Panc1 (cell line): ENCODE data around the gene VAC14. TPM values are rescaled to one million over a fixed set of nuclear protein-coding genes. Genes with fewer than 3 reads are reported as not detected.

Experiments
- ATAC-seq: fragments of 200-7000 bp; cut with Tn5 transposase; 2 replicates; pipeline ENCODE4 v1.9.1; 2020; ENCODE audit warnings: mild to moderate bottlenecking, moderate library complexity
- BruUV-seq: library from RNA; stranded (reverse); fragments of 400-500 nt; replicated peaks from 2 replicates; lab custom pipeline; 2021; lab: Mats Ljungman, UMichigan
- CTCF ChIA-PET: fragments of 300-600 bp; sonication (Branson Sonifier 250); formaldehyde crosslinking; loops from one replicate; lab custom pipeline; 2022; ENCODE audit warnings: antibody characterized with exemption; lab: Charles Lee
- POLR2A ChIA-PET: fragments of 300-600 bp; sonication (Branson Sonifier 250); formaldehyde crosslinking; loops from one replicate; lab custom pipeline; 2022; ENCODE audit warnings: antibody characterized with exemption; lab: Charles Lee
- DNase-seq: peaks from one replicate; pipeline ENCODE4 v3.0.0-alpha.2; 2010; ENCODE audit warnings: low read depth, low spot score
- H3K27ac ChIP-seq: 2 replicates; pipeline ENCODE4 v1.5.1; 2011; ENCODE audit warnings: mild to moderate bottlenecking, low read length, inconsistent platforms
- H3K27me3 ChIP-seq: fragments of 200-500 bp; sonication (Bioruptor generic); 2 replicates; pipeline ENCODE4 v1.6.0; 2014; ENCODE audit warnings: low read length, inconsistent platforms; ENCODE audit not compliant: control insufficient read depth, insufficient read depth
- H3K36me3 ChIP-seq: fragments of 200-500 bp; sonication (Bioruptor generic); 2 replicates; pipeline ENCODE4 v1.5.1; 2014; ENCODE audit warnings: inconsistent platforms, mild to moderate bottlenecking, low read length, moderate library complexity; ENCODE audit not compliant: control insufficient read depth, insufficient read depth
- H3K4me1 ChIP-seq: 2 replicates; pipeline ENCODE4 v1.5.1; 2011; ENCODE audit warnings: inconsistent platforms, mild to moderate bottlenecking, low read length, moderate library complexity; ENCODE audit not compliant: control insufficient read depth, insufficient read depth
- H3K4me3 ChIP-seq, 2 experiments: 2 replicates each; pipeline ENCODE4 v1.5.1; 2011 to 2012; ENCODE audit warnings: low read depth in 2 of 2, low read length in 2 of 2, mild to moderate bottlenecking in 2 of 2, inconsistent platforms in 1 of 2, moderate library complexity in 1 of 2
- H3K9me3 ChIP-seq: fragments of 200-500 bp; sonication (Bioruptor generic); 2 replicates; pipeline ENCODE4 v1.5.1; 2014; ENCODE audit warnings: low read depth, mild to moderate bottlenecking, inconsistent platforms, low read length, moderate library complexity; ENCODE audit not compliant: control insufficient read depth, insufficient read depth
- CTCF ChIP-seq: fragments of 450-650 bp; IDR thresholded peaks from 2 replicates; pipeline ENCODE4 v1.5.1; 2017; ENCODE audit warnings: mild to moderate bottlenecking
- POLR2AphosphoS5 ChIP-seq: IDR thresholded peaks from 2 replicates; pipeline ENCODE4 v1.6.1; 2012; ENCODE audit warnings: mild to moderate bottlenecking, low read depth, low read length, moderate library complexity
- SIN3A ChIP-seq: IDR thresholded peaks from 2 replicates; pipeline ENCODE4 v1.6.1; 2012; ENCODE audit warnings: low read depth, mild to moderate bottlenecking, low read length, moderate library complexity, borderline replicate concordance; ENCODE audit not compliant: insufficient read depth
- TCF7L2 ChIP-seq: IDR thresholded peaks from 2 replicates; pipeline ENCODE4 v1.6.1; 2011; ENCODE audit warnings: mild to moderate bottlenecking, low read depth, low read length, inconsistent platforms
- in situ Hi-C: cut with HindIII; loops from 2 replicates; pipeline ENCODE4 v1.10.0; 2016; ENCODE audit warnings: low sequenced_read_pairs, low pct_unique_long_range_greater_than_20kb
- intact Hi-C: fragments of 100-400 bp; cut with micrococcal nuclease; formaldehyde crosslinking; loops from one replicate; pipeline ENCODE4 v1.10.0; 2022; ENCODE audit not compliant: unreplicated experiment
- total RNA-seq: library from RNA; stranded (reverse); gene quantifications from one replicate; pipeline ENCODE4 v1.2.1, GENCODE V29; 2021; ENCODE audit not compliant: unreplicated experiment
- TF ChIP-seq, protein P1 (sequence below), 2 experiments: IDR thresholded peaks; 2 replicates each; pipeline ENCODE4 v1.6.1; 2011 to 2012; ENCODE audit warnings: low read depth in 2 of 2, control low read depth in 1 of 2, low read length in 1 of 2, mild to moderate bottlenecking in 1 of 2, moderate library complexity in 1 of 2; ENCODE audit not compliant: insufficient read depth in 1 of 2

Gene VAC14
- total RNA-seq, 1 experiment from 2014 or later, result 37.9 TPM

- intact Hi-C loops, result loop anchor here (5.0 kb wide), 1 partner anchor 53 kb away; no protein-coding TSS in a partner anchor
- no peaks in the 10 kb centered on the region for H3K27me3 ChIP-seq
- in situ Hi-C loops, result no loop called here
- DNase-seq (no peak), ATAC-seq (no peak)
- no peaks in the 10 kb centered on the region for H3K36me3 ChIP-seq
- no peak for TF ChIP-seq POLR2AphosphoS5
- no peaks in the 10 kb centered on the region for H3K9me3 ChIP-seq
- CTCF ChIA-PET, result no interaction called here
- no peak overlapping the region for H3K27ac ChIP-seq
- H3K4me3 ChIP-seq, result no peak overlapping the region
- peaks cover 25% of the 10 kb centered on the region for H3K4me1 ChIP-seq
- POLR2A ChIA-PET, result no interaction called here
- no TSS peak for BruUV-seq
Measured at GRCh38 chr16:70698901-70699300, 102.1 kb downstream of the VAC14 start.

- peaks cover 30% of the 10 kb centered on the region for H3K4me1 ChIP-seq
- DNase-seq, result no peak
- ChIA-PET CTCF (no interaction called here), POLR2A (interaction anchor here (0.5 kb wide), 1 partner anchor 104 kb away, joined by 3 read pairs; the partner anchor contains the start of gene VAC14)
- H3K9me3 ChIP-seq, result no peaks in the 10 kb centered on the region
- no peaks in the 10 kb centered on the region for H3K27me3 ChIP-seq
- ATAC-seq, result no peak
- H3K36me3 ChIP-seq, result no peaks in the 10 kb centered on the region
- no peak overlapping the region for H3K4me3 ChIP-seq
- in situ Hi-C loops (no loop called here), intact Hi-C loops (loop anchor here (5.0 kb wide), 1 partner anchor 55 kb away; no protein-coding TSS in a partner anchor)
- no peak overlapping the region for H3K27ac ChIP-seq
- no peak for TF ChIP-seq CTCF
- no peak for TF ChIP-seq POLR2AphosphoS5
- TF ChIP-seq, protein P1, sequence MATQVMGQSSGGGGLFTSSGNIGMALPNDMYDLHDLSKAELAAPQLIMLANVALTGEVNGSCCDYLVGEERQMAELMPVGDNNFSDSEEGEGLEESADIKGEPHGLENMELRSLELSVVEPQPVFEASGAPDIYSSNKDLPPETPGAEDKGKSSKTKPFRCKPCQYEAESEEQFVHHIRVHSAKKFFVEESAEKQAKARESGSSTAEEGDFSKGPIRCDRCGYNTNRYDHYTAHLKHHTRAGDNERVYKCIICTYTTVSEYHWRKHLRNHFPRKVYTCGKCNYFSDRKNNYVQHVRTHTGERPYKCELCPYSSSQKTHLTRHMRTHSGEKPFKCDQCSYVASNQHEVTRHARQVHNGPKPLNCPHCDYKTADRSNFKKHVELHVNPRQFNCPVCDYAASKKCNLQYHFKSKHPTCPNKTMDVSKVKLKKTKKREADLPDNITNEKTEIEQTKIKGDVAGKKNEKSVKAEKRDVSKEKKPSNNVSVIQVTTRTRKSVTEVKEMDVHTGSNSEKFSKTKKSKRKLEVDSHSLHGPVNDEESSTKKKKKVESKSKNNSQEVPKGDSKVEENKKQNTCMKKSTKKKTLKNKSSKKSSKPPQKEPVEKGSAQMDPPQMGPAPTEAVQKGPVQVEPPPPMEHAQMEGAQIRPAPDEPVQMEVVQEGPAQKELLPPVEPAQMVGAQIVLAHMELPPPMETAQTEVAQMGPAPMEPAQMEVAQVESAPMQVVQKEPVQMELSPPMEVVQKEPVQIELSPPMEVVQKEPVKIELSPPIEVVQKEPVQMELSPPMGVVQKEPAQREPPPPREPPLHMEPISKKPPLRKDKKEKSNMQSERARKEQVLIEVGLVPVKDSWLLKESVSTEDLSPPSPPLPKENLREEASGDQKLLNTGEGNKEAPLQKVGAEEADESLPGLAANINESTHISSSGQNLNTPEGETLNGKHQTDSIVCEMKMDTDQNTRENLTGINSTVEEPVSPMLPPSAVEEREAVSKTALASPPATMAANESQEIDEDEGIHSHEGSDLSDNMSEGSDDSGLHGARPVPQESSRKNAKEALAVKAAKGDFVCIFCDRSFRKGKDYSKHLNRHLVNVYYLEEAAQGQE (IDR thresholded peaks at IDR 0.05; ENCODE audit: insufficient read depth in 1 of 2, low read depth in 2 of 2, low read length in 1 of 2), result no peak
- TF ChIP-seq SIN3A, result no peak
- no peak for TF ChIP-seq TCF7L2
- BruUV-seq, result no TSS peak
Measured at GRCh38 chr16:70697594-70698170, 103.3 kb downstream of the VAC14 start.

DNA sequence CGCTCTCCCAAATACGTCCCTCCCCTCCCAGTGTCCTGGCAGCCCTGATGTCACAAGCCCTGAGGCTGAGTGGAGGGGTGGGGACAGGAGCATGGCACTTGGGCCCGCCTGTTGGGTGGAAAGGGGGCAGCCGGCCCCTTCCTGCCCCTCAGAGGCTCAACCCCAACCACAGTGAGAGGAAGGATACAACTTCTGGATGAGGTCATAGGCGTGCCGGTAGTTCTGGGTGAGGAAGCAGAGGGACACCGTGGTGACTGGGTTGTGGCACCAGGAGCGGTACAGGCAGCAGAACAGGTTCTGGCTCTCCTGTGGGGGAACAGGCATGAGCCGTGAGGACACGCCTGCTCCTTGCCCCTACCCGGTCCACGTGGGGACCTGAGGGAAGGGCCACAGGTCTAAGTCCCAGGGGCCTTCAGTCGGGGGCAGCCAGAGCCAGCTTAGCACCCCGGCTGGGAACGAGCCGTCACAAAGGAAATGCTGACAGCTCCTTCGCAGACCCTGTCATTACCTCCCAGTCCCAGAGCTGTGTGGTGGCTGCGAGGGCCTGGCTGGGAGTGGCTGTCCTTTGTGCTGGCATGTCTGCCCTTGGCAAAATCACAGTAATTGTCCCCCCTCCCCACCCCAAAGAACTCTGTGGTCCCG is 103.9 kb downstream of the VAC14 start:
- ATAC-seq (no peak), DNase-seq (no peak)
- intact Hi-C loops (loop anchor here (5.0 kb wide), 1 partner anchor 55 kb away; no protein-coding TSS in a partner anchor), in situ Hi-C loops (no loop called here)
- BruUV-seq, result no TSS peak
- ChIA-PET CTCF (no interaction called here), POLR2A (interaction anchor here (0.5 kb wide), 1 partner anchor 104 kb away, joined by 3 read pairs; the partner anchor contains the start of gene VAC14)
- peaks cover 33% of the 10 kb centered on the region for H3K4me1 ChIP-seq
- H3K27ac ChIP-seq, result 0 out of 2 replicates have a peak overlapping the region, but pooled peaks have one; percentile 23
- TF ChIP-seq TCF7L2 (no peak), POLR2AphosphoS5 (no peak), CTCF (no peak), SIN3A (no peak)
- TF ChIP-seq, protein P1 (IDR thresholded peaks at IDR 0.05; ENCODE audit: insufficient read depth in 1 of 2, low read depth in 2 of 2, low read length in 1 of 2), result no peak
- no peaks in the 10 kb centered on the region for H3K27me3 ChIP-seq
- H3K36me3 ChIP-seq, result no peaks in the 10 kb centered on the region
- no peaks in the 10 kb centered on the region for H3K9me3 ChIP-seq
- no peak overlapping the region for H3K4me3 ChIP-seq
